ENCODE data around the gene COA5. TPM values are rescaled to one million over a fixed set of nuclear protein-coding genes. Genes with fewer than 3 reads are reported as not detected.

COA5 gene, protein sequence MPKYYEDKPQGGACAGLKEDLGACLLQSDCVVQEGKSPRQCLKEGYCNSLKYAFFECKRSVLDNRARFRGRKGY
- total RNA-seq (ENCODE audit: low replicate concordance), result 27.7 and 34.2 TPM in 2 replicates

DNA sequence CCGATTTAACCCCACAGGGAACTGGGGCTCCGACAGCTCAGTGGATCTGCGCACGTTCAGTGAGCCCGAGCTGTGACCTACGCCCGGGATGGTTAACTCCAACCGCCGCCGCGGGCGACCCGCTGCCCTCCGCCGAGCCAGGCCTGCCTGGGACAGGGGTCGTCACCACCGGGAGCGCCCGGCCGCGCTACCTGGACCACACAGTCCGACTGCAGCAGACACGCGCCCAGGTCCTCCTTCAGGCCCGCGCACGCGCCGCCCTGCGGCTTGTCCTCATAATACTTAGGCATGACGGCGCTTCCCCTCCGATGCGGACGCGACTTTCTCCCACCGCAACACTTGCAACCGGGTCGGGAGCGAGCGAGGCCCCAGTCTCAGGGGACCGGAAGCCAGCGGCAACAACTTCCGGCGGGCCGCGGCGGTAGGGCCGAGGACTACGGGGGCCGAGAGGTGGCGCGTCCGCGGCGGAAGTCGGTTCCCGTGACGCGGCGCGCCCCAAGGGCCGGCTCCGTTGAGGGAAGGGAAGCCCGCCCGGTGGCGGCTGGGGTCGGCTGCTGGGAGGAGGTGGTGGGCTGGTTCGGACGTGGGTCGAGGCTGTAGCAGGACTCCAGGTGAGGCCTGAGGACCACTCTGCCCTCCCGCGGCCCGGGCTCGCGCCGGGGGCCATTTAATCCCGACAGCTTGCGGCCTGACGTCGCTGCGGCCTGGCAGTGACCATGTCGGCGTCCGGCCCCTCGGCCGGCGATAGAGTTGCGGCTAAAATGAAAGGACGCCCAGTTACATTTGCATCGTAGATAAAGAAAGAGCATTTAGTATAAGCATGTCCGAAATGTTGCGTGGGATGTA, at the start of gene COA5, which contains the start of gene UNC50:
COA5 (minus strand) TSS at position 397 of the 846 bp plus-strand sequence; CDS start at position 290, 107 bp downstream.
UNC50 (plus strand) TSS at position 474 of the 846 bp plus-strand sequence. CDS start 1,171 bp downstream, outside the sequence.

Other genes with a start within 250 kb of the COA5 start
- 19.4 and 59.4 TPM in 2 replicates for gene INPP4A, start 163.7 kb downstream of the COA5 start, total RNA-seq (ENCODE audit: low replicate concordance)
- gene UNC50, start 77 bp upstream of the COA5 start, total RNA-seq (ENCODE audit: low replicate concordance), result 40.1 and 42.6 TPM in 2 replicates
- gene MGAT4A, start 122.6 kb upstream of the COA5 start, total RNA-seq (ENCODE audit: low replicate concordance), result 0.08 and 4.6 TPM in 2 replicates